ENCODE data around the gene RNF213.
"Not testable (repeated sequence)": the region's sequence is repeated elsewhere in the genome, so short reads cannot be mapped to it uniquely, and the experiment has no call there.

Gene RNF213

DNA sequence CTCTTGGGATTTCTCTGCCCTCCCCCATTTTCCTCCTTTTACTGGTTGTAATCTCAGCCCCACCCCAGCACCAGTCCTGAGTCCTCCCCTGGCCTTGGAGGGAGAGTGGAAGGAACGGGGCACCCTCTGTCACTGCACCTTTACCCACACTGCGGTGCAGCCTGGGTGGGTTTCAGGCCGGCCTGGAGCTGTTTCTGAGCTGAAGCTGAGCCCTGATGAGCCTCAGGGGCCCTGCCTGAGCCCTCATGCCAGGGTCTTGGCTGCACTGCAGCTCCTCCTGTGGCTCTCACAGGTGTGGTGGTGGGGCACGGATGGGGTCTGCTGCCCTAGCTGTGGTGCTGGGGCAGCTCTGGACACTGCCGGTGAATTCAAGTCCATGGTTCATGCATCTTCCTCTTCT is 34.5 kb downstream of the RNF213 start:
- TF ChIP-seq CTCF (IDR thresholded peaks at IDR 0.05; ENCODE audit: low read depth, low read length): no peak
- no peak overlapping the region for H3K4me3 ChIP-seq (ENCODE audit: low read depth, low read length)
- H3K27ac ChIP-seq: no peak overlapping the region
- DNase-seq: no peak
- H3K36me3 ChIP-seq: peaks cover 93% of the 10 kb centered on the region
- no peaks in the 10 kb centered on the region for H3K27me3 ChIP-seq (ENCODE audit: insufficient read depth, low read depth, severe bottlenecking)
- peaks cover 4% of the 10 kb centered on the region for H3K9me3 ChIP-seq (ENCODE audit: severe bottlenecking)

GRCh38 chr17:80295559-80295958 is 34.9 kb downstream of the RNF213 start:
- Histone ChIP-seq H3K4me3 (ENCODE audit: low read depth, low read length) (no peak overlapping the region), H3K27me3 (ENCODE audit: insufficient read depth, low read depth, severe bottlenecking) (no peaks in the 10 kb centered on the region), H3K36me3 (peaks cover 93% of the 10 kb centered on the region), H3K9me3 (ENCODE audit: severe bottlenecking) (peaks cover 4% of the 10 kb centered on the region), H3K27ac (no peak overlapping the region)
- no peak for TF ChIP-seq CTCF (IDR thresholded peaks at IDR 0.05; ENCODE audit: low read depth, low read length)
- DNase-seq: no peak

GRCh38 chr17:80296221-80296620 is 35.6 kb downstream of the RNF213 start:
- Histone ChIP-seq H3K27me3 (ENCODE audit: insufficient read depth, low read depth, severe bottlenecking) (no peaks in the 10 kb centered on the region), H3K27ac (no peak overlapping the region), H3K36me3 (peaks cover 93% of the 10 kb centered on the region), H3K4me3 (ENCODE audit: low read depth, low read length) (no peak overlapping the region), H3K9me3 (ENCODE audit: severe bottlenecking) (peaks cover 4% of the 10 kb centered on the region)
- no peak for DNase-seq
- no peak for TF ChIP-seq CTCF (IDR thresholded peaks at IDR 0.05; ENCODE audit: low read depth, low read length)

DNA sequence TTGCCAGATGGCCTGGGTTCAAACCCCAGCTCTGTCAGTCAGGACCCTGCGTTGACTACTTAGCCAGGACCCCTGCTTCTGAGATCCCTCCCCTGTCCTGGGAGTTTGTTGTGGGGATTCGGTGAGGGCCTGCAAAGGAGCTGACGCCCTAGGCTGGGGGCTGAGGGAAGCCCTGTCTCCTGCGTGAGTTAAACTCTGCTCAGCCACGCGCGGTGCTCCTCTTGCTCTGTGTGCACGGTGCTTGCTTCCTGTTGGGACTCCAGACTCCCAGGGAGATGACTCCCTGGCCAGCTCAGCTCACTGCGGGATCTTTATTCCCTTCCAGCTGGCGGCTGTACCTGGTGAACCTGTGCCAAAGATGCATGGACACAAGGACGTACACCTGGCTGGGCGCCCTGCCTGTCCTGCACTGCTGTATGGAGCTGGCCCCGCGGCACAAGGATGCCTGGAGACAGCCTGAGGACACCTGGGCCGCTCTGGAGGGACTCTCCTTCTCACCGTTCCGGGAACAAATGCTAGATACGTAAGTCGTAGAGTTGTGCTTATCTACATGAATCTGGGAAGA is 37.4 kb downstream of the RNF213 start:
- DNase-seq: no peak
- no peaks in the 10 kb centered on the region for H3K27me3 ChIP-seq (ENCODE audit: insufficient read depth, low read depth, severe bottlenecking)
- no peak overlapping the region for H3K4me3 ChIP-seq (ENCODE audit: low read depth, low read length)
- peaks cover 97% of the 10 kb centered on the region for H3K36me3 ChIP-seq
- TF ChIP-seq CTCF (IDR thresholded peaks at IDR 0.05; ENCODE audit: low read depth, low read length): no peak
- H3K27ac ChIP-seq: no peak overlapping the region
- H3K9me3 ChIP-seq (ENCODE audit: severe bottlenecking): peaks cover 4% of the 10 kb centered on the region

GRCh38 chr17:80299350-80300100 is 38.9 kb downstream of the RNF213 start:
- H3K27me3 ChIP-seq (ENCODE audit: insufficient read depth, low read depth, severe bottlenecking); H3K27ac ChIP-seq; H3K4me3 ChIP-seq (ENCODE audit: low read depth, low read length); DNase-seq: not testable (repeated sequence)
- H3K9me3 ChIP-seq (ENCODE audit: severe bottlenecking): peaks cover 13% of the 10 kb centered on the region
- H3K36me3 ChIP-seq: peaks cover 97% of the 10 kb centered on the region

DNA sequence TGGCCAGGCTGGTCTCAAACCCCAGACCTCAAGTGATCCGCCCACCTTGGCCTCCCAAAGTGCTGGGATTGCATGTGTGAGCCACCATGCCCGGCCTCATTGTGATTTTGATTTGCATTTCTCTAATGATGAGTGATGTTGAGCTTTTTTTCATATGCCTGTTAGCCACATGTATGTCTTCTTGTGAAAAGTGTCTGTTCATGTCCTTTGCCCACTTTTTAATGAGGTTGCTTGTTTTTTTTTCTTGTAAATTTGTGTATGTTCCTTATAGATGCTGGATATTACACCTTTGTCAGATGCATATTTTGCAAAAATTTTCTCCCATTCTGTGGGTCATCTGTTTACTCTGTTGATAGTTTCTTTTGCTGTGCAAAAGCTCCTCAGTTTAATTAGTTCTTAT is 40.1 kb downstream of the RNF213 start:
- Histone ChIP-seq H3K9me3 (ENCODE audit: severe bottlenecking) (peaks cover 15% of the 10 kb centered on the region), H3K36me3 (peaks cover 97% of the 10 kb centered on the region)
- H3K4me3 ChIP-seq (ENCODE audit: low read depth, low read length); H3K27ac ChIP-seq; DNase-seq; H3K27me3 ChIP-seq (ENCODE audit: insufficient read depth, low read depth, severe bottlenecking): not testable (repeated sequence)

DNA sequence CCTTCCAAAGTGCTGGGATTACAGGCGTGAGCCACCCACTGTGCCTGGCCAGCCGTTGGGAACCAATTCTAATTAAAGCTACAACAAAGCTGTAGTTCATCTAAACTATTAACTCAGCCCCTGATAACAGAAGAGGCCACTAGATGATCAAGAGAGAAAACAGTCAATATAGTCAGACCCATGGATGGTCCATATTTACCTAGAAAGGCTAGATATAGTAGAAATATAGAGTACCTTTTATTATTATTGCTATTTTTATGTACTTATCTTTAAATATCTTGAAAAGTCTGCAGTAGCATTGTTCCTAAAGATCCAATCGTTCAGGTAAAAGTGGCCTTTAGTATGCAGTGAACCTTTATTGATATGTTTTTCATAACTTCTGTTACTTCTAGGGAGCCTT is 43.2 kb downstream of the RNF213 start:
- H3K36me3 ChIP-seq: peaks cover 87% of the 10 kb centered on the region
- H3K27me3 ChIP-seq (ENCODE audit: insufficient read depth, low read depth, severe bottlenecking): no peaks in the 10 kb centered on the region
- DNase-seq: no peak
- no peak for TF ChIP-seq CTCF (IDR thresholded peaks at IDR 0.05; ENCODE audit: low read depth, low read length)
- peaks cover 18% of the 10 kb centered on the region for H3K9me3 ChIP-seq (ENCODE audit: severe bottlenecking)
- H3K4me3 ChIP-seq (ENCODE audit: low read depth, low read length): no peak overlapping the region
- no peak overlapping the region for H3K27ac ChIP-seq
